H9 (cell line): Measurements from ENCODE around the gene SMC1B. TPM values are rescaled to one million over a fixed set of nuclear protein-coding genes. Genes with fewer than 3 reads are reported as not detected.
"Not testable (repeated sequence)": the region's sequence is repeated elsewhere in the genome, so short reads cannot be mapped to it uniquely, and the experiment has no call there.

ENCODE experiments used
- DNase-seq: peaks from one replicate; pipeline ENCODE4 v3.0.0-alpha.2; 2017
- H2AFZ ChIP-seq: one replicate; pipeline ENCODE4 v1.6.1; 2013; ENCODE audit warnings: mild to moderate bottlenecking, low read length, control low read depth, moderate library complexity
- H2AK5ac ChIP-seq: 2 replicates; pipeline ENCODE4 v1.6.1; 2013; ENCODE audit warnings: low read length, control low read depth, mixed read lengths; ENCODE audit not compliant: insufficient read length
- H2BK120ac ChIP-seq: one replicate; pipeline ENCODE4 v1.6.1; 2013; ENCODE audit warnings: low read depth, mild to moderate bottlenecking, low read length, control low read depth, inconsistent platforms; ENCODE audit not compliant: poor library complexity, severe bottlenecking
- H2BK12ac ChIP-seq: 2 replicates; pipeline ENCODE4 v1.6.1; 2013; ENCODE audit warnings: low read length, control low read depth, mixed read lengths, low read depth; ENCODE audit not compliant: insufficient read length
- H2BK15ac ChIP-seq: 2 replicates; pipeline ENCODE4 v1.6.1; 2013; ENCODE audit warnings: low read depth, low read length, control low read depth
- H2BK20ac ChIP-seq: one replicate; pipeline ENCODE4 v1.6.1; 2013; ENCODE audit warnings: low read depth, mild to moderate bottlenecking, low read length, control low read depth, inconsistent platforms; ENCODE audit not compliant: poor library complexity, severe bottlenecking
- H2BK5ac ChIP-seq: 2 replicates; pipeline ENCODE4 v1.6.1; 2013; ENCODE audit warnings: low read length, control low read depth, mixed read lengths; ENCODE audit not compliant: insufficient read length
- H3K14ac ChIP-seq: 2 replicates; pipeline ENCODE4 v1.6.1; 2013; ENCODE audit warnings: low read length, control low read depth; ENCODE audit not compliant: insufficient read depth
- H3K18ac ChIP-seq: 2 replicates; pipeline ENCODE4 v1.6.1; 2013; ENCODE audit warnings: low read depth, mild to moderate bottlenecking, mixed read lengths, low read length, control low read depth; ENCODE audit not compliant: insufficient read length
- H3K23ac ChIP-seq: 2 replicates; pipeline ENCODE4 v1.6.1; 2013; ENCODE audit warnings: low read length, control low read depth, mixed read lengths, low read depth; ENCODE audit not compliant: insufficient read length
- H3K23me2 ChIP-seq: 2 replicates; pipeline ENCODE4 v1.6.1; 2013; ENCODE audit warnings: low read depth, mild to moderate bottlenecking, mixed read lengths, low read length, control low read depth; ENCODE audit not compliant: insufficient read length, poor library complexity, severe bottlenecking
- H3K27ac ChIP-seq: 2 replicates; pipeline ENCODE4 v1.5.1; 2013; ENCODE audit warnings: low read length, control low read depth, mixed read lengths, low read depth; ENCODE audit not compliant: insufficient read length
- H3K27me3 ChIP-seq: 2 replicates; pipeline ENCODE4 v1.6.1; 2013; ENCODE audit warnings: low read length, control low read depth, inconsistent platforms; ENCODE audit not compliant: insufficient read depth
- H3K4ac ChIP-seq: 2 replicates; pipeline ENCODE4 v1.6.1; 2013; ENCODE audit warnings: low read depth, mild to moderate bottlenecking, control low read depth, inconsistent platforms, low read length, moderate library complexity
- H3K4me1 ChIP-seq: 2 replicates; pipeline ENCODE4 v1.6.1; 2013; ENCODE audit warnings: low read length, control low read depth, inconsistent platforms; ENCODE audit not compliant: insufficient read depth
- H3K4me2 ChIP-seq: 2 replicates; pipeline ENCODE4 v1.6.1; 2013; ENCODE audit warnings: low read length, control low read depth, mixed read lengths; ENCODE audit not compliant: insufficient read length, insufficient read depth
- H3K56ac ChIP-seq: 2 replicates; pipeline ENCODE4 v1.6.1; 2013; ENCODE audit warnings: low read depth, mild to moderate bottlenecking, mixed read lengths, low read length, control low read depth; ENCODE audit not compliant: insufficient read length
- H3K79me1 ChIP-seq: 2 replicates; pipeline ENCODE4 v1.6.1; 2013; ENCODE audit warnings: low read depth, mild to moderate bottlenecking, moderate library complexity, low read length, control low read depth, inconsistent platforms; ENCODE audit not compliant: insufficient read depth, poor library complexity, severe bottlenecking
- H3K79me2 ChIP-seq: 2 replicates; pipeline ENCODE4 v1.6.1; 2013; ENCODE audit warnings: low read length, control low read depth, inconsistent platforms; ENCODE audit not compliant: insufficient read depth
- H3K9ac ChIP-seq: 2 replicates; pipeline ENCODE4 v1.6.1; 2013; ENCODE audit warnings: low read length, control low read depth, mixed read lengths; ENCODE audit not compliant: insufficient read length; ENCODE audit errors: extremely low read depth
- H3K9me3 ChIP-seq: one replicate; pipeline ENCODE4 v1.6.1; 2013; ENCODE audit warnings: low read depth, low read length, inconsistent platforms; ENCODE audit not compliant: control insufficient read depth
- H3T11ph ChIP-seq: one replicate; pipeline ENCODE4 v1.6.1; 2013; ENCODE audit warnings: mild to moderate bottlenecking, low read length, control low read depth, inconsistent platforms
- H4K20me1 ChIP-seq: one replicate; pipeline ENCODE4 v1.6.1; 2013; ENCODE audit not compliant: control insufficient read depth, insufficient read length, insufficient read depth
- H4K5ac ChIP-seq: 2 replicates; pipeline ENCODE4 v1.6.1; 2013; ENCODE audit warnings: low read depth, mild to moderate bottlenecking, mixed read lengths, low read length, control low read depth; ENCODE audit not compliant: insufficient read length
- H4K8ac ChIP-seq: replicated peaks from 2 replicates; pipeline ENCODE4 v1.6.1; 2013; ENCODE audit warnings: low read length, control low read depth, mixed read lengths, low read depth; ENCODE audit not compliant: insufficient read length
- H4K91ac ChIP-seq: 2 replicates; pipeline ENCODE4 v1.6.1; 2013; ENCODE audit warnings: low read depth, mild to moderate bottlenecking, moderate library complexity, mixed read lengths, low read length, control low read depth; ENCODE audit not compliant: insufficient read length
- H3K27ac Mint-ChIP-seq, 3 experiments: 2 replicates in 2 of 3; 3 replicates in 1 of 3; pipeline ENCODE4 v1.8.0; 2020 to 2021; ENCODE audit warnings: mixed read lengths in 3 of 3, mild to moderate bottlenecking in 1 of 3, moderate library complexity in 1 of 3
- H3K27me3 Mint-ChIP-seq: 2 replicates; pipeline ENCODE4 v1.8.0; 2021; ENCODE audit warnings: low read depth, mild to moderate bottlenecking, moderate library complexity, mixed read lengths
- H3K36me3 Mint-ChIP-seq, 3 experiments: 2 replicates in 2 of 3; 3 replicates in 1 of 3; pipeline ENCODE4 v1.8.0; 2020 to 2021; ENCODE audit warnings: low read depth in 3 of 3, mixed read lengths in 3 of 3; ENCODE audit not compliant: insufficient read depth in 1 of 3
- H3K4me1 Mint-ChIP-seq, 2 experiments: 2 replicates each; pipeline ENCODE4 v1.8.0; 2020; ENCODE audit warnings: mixed read lengths in 2 of 2
- H3K4me3 Mint-ChIP-seq, 2 experiments: 2 replicates in 1 of 2; 3 replicates in 1 of 2; pipeline ENCODE4 v1.8.0; 2020 to 2021; ENCODE audit warnings: mild to moderate bottlenecking in 2 of 2, mixed read lengths in 2 of 2, moderate library complexity in 1 of 2
- H3K9me3 Mint-ChIP-seq, 2 experiments: 2 replicates in 1 of 2; 3 replicates in 1 of 2; pipeline ENCODE4 v1.8.0; 2020; ENCODE audit warnings: mild to moderate bottlenecking in 2 of 2, mixed read lengths in 2 of 2, moderate library complexity in 1 of 2
- CTCF ChIP-seq: fragments of 200-600 bp; sonication (generic); conservative IDR thresholded peaks from 3 replicates; pipeline ENCODE4 v1.8.0; 2021; ENCODE audit warnings: antibody characterized with exemption, mild to moderate bottlenecking
- WGBS: extraction: QIAGEN DNeasy Blood & Tissue Kit; methylation state at CpG from one replicate; pipeline ENCODE4 v1.1.7; 2013; ENCODE audit warnings: missing lambda C conversion rate, low lambda C conversion rate, mixed read lengths; ENCODE audit not compliant: insufficient read length; ENCODE audit errors: extremely low coverage; 5-methylcytosine and 5-hydroxymethylcytosine counted together
- total RNA-seq: library from RNA; stranded (reverse); gene quantifications from 2 replicates; pipeline ENCODE4 v1.2.1, GENCODE V29; 2021

SMC1B gene
- total RNA-seq, 1 experiment from 2014 or later: not detected

- TF ChIP-seq CTCF: peak; percentile 68
- Histone ChIP-seq H3K23me2 (peaks cover 2% of the 10 kb centered on the region), H3T11ph (no peak overlapping the region), H3K18ac (no peak overlapping the region), H3K4ac (no peak overlapping the region), H3K56ac (no peak overlapping the region), H3K9me3 (no peaks in the 10 kb centered on the region), H3K27me3 (no peaks in the 10 kb centered on the region), H2BK20ac (no peak overlapping the region), H2BK15ac (no peak overlapping the region), H2BK5ac (no peak overlapping the region), H3K79me2 (no peaks in the 10 kb centered on the region), H4K20me1 (peaks cover 3% of the 10 kb centered on the region), H2BK120ac (no peak overlapping the region), H3K9ac (no peak overlapping the region), H3K23ac (no peak overlapping the region), H3K79me1 (no peaks in the 10 kb centered on the region), H2AK5ac (no peak overlapping the region), H3K14ac (no peak overlapping the region), H3K27ac (no peak overlapping the region), H4K91ac (no peak overlapping the region), H3K4me1 (0 out of 2 replicates have a peak, but pooled peaks cover 2% of the 10 kb centered on the region), H3K4me2 (no peak overlapping the region), H4K8ac (no peak overlapping the region), H4K5ac (no peak overlapping the region), H2BK12ac (no peak overlapping the region), H2AFZ (no peak overlapping the region)
- Mint-ChIP-seq H3K27me3 (no peaks in the 10 kb centered on the region; the same call in none of the 2 replicates), H3K4me1 (peaks cover 8 to 12% of the 10 kb centered on the region in 2 experiments), H3K9me3 (peaks cover 3% of the 10 kb centered on the region in 2 experiments; a peak in 3 of 5 replicates), H3K27ac (no peak overlapping the region), H3K36me3 (peaks cover 0 to 4% (median 0%) of the 10 kb centered on the region in 3 experiments; a peak in 1 of 7 replicates), H3K4me3 (no peak overlapping the region)
- no CpG with 5 or more reads among the region's 10 CpGs for WGBS
- peak; percentile 70 for DNase-seq
Measured at GRCh38 chr22:45441138-45441537, 27.7 kb upstream of the SMC1B start.

- H3K79me2 ChIP-seq, H3K27me3 Mint-ChIP-seq, H2BK120ac ChIP-seq, H3K27ac Mint-ChIP-seq, H3K27ac ChIP-seq, H4K8ac ChIP-seq, H2AK5ac ChIP-seq, H3K4me2 ChIP-seq, H4K5ac ChIP-seq, H2BK5ac ChIP-seq, H2BK20ac ChIP-seq, H3K9me3 ChIP-seq, H2BK15ac ChIP-seq, H3K56ac ChIP-seq, H2AFZ ChIP-seq, H3K4me1 ChIP-seq, DNase-seq, H3K4ac ChIP-seq, H3K18ac ChIP-seq, H3K23me2 ChIP-seq, H2BK12ac ChIP-seq, H3K9ac ChIP-seq, H3K14ac ChIP-seq, H3K79me1 ChIP-seq, H3K4me3 Mint-ChIP-seq, H3K36me3 Mint-ChIP-seq, H4K20me1 ChIP-seq, H3T11ph ChIP-seq, H3K23ac ChIP-seq, H4K91ac ChIP-seq, H3K9me3 Mint-ChIP-seq, H3K27me3 ChIP-seq: not testable (repeated sequence)
- WGBS: no CpG with 5 or more reads among the region's 13 CpGs
- H3K4me1 Mint-ChIP-seq: peaks cover 8 to 12% of the 10 kb centered on the region in 2 experiments
Measured at GRCh38 chr22:45440688-45441087, 27.3 kb upstream of the SMC1B start.
